ELF-1 (cell line): ENCODE data around the gene KCNK7.
A peak's percentile ranks its signal among the peaks of the same experiment; 100 is the strongest.

ENCODE experiments used
- DNase-seq: peaks from one replicate; pipeline ENCODE4 v3.0.0-alpha.2; 2016; ENCODE audit warnings: low read depth, low spot score

KCNK7 gene

GRCh38 chr11:65557280-65558001 is 38.2 kb downstream of the KCNK7 start:
- DNase-seq = no peak

- no peak for DNase-seq
Observed at GRCh38 chr11:65556470-65557279, 38.9 kb downstream of the KCNK7 start.

- DNase-seq = no peak
Observed at GRCh38 chr11:65555693-65556231, 39.8 kb downstream of the KCNK7 start.

DNA sequence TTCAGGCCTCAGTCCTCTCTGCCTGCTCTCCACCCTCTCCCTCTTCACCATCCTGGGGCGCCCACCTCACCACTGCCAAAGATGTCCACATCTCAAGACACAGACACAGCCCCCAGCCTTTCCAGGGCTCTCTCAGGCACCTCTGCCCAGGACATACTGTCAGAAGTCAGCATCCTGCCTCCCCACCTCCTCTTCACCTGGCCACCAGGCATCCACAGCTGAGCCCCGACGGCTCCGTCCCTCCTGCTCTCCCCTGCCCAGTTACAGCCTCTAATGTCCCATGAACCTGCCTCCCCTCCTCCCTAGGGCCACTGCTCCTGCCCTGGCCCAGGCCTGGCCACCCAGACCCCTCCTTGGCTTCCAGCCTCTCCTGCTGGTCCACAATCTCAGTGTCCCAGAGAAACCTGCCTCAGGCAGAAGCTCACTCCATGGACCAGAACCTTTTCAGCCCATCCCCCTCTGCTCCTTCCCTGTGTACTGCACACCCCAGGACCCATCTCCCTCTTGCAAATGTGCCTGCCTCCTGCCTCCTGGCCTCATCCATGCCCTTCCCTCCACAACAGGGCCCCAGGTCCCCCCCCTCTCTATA is 40.7 kb downstream of the KCNK7 start:
- no peak for DNase-seq

DNA sequence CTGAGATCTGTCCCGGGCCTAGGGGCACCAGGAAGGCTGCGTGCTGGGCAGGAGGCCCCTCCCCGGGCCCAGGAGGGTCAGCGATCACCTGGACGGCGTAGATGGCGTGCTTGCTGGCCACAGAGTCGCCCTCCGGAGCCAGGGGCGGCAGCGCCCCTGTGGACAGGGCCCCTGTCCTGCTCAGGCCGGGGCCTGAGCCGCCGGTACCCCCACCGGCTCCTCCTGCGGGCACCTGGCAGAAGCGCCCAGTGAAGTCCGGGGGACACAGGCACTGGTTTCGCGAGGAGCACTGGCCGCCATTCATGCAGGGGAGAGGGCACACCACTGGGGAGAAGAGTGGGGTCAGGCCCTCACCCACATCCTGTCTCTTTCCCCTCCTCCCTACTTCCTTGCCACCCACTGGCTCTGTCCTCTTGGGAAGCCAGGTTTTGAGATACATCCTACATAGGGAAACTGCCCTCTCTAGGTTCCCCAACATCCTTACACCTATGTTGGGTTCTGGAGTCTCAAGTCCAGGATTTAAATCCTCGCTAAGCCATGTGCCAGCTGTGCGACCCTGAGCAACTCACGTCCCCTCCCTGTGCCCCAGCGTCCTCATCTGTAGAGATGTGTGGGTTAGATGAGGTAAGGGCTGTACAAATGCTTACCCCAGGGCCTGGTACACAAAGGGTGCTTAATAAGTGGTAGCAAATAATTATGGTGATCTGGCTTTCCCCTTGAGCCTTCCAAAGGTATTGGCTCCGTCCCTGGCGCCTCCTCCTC is 41.4 kb downstream of the KCNK7 start:
- no peak for DNase-seq

- no peak for DNase-seq
Observed at GRCh38 chr11:65553301-65554001, 42.1 kb downstream of the KCNK7 start.

- no peak for DNase-seq
Observed at GRCh38 chr11:65552388-65552951, 43.1 kb downstream of the KCNK7 start.

GRCh38 chr11:65551572-65552387 is 43.8 kb downstream of the KCNK7 start:
- peak; percentile 64 for DNase-seq

DNA sequence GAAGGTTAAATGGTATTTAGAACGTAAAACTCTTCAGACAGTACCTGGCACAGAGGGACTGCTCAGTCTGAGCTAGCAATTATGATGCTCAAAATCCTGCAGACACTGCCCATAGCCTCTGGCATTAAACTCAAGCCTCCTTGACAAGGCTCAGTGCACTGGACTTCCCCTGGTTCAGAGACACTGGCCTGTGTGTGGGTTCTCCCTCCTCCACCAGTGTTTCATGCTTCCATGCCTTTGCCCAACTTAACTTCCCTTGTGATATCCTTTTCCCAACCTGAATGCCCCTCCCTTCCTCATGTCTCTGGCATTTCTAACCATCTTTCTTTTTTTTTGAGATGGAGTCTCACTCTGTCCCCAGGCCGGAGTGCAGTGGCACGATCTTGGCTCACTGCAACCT is 46.5 kb downstream of the KCNK7 start:
- DNase-seq = no peak

DNA sequence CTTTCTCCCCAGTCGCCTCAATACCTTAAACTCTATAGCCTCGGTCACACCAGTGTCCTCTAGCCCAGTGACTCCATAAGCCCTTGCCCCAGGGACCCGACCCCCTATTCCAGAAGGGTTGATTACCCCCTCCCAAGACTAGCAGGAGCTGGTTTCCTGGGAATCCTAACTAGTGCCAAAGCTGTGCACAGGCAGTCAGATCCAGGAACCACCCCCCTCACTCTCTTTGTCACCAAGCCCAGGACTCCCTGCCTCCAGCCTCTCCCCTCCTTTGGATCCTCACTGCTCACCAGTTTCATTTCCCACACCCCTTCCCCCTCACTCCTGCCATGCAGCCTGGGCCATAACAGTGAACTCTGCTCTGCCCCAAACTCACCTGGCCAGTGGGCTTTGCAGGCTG is 47.2 kb downstream of the KCNK7 start:
- no peak for DNase-seq

- no peak for DNase-seq
Observed at GRCh38 chr11:65547446-65548125, 48.0 kb downstream of the KCNK7 start.

- peak; percentile 77 for DNase-seq
Observed at GRCh38 chr11:65546217-65546958, 49.2 kb downstream of the KCNK7 start.

DNA sequence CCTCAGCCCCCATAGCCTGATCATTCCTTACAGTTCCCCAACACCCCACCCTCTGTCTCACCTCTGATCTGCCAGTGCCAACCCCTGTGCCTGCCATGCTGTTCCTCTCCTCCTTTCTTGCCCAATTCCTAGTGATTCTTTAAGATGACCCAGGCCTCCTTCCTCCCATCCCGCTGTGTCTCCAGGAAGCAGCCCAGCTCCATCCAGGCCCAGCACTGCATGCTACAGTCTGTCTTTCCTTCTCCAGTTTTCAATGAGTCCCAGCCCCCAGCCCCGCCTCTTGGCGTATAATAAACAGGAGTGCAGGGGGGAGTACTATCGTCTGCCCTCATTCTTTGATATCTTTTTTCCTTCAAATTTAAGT is 49.8 kb downstream of the KCNK7 start:
- no peak for DNase-seq
